Adrenal gland (tissue), 5 donors: ENCODE data around the gene SMPD2.

Source experiments
- CTCF ChIP-seq, 6 experiments: fragments of 450-650 bp in 4 of 6; fragments of 200-600 bp in 2 of 6; sonication (generic) in 1 of 6; IDR thresholded peaks; 1 replicate in 5 of 6; 2 replicates in 1 of 6; pipeline versions ENCODE4 v1.5.1 to v1.8.0; 2016 to 2021; ENCODE audit warnings: antibody characterized with exemption in 6 of 6, mild to moderate bottlenecking in 2 of 6, moderate library complexity in 1 of 6
- POLR2A ChIP-seq, 2 donors: fragments of 450-650 bp; IDR thresholded peaks; one replicate each; pipeline ENCODE4 v1.6.1; 2017; ENCODE audit warnings: antibody characterized with exemption in 2 of 2, mild to moderate bottlenecking in 2 of 2, moderate library complexity in 1 of 2
- donor health status: DM: no; HTN: no; CAD: no.

- no peak for TF ChIP-seq POLR2A (IDR thresholded peaks at IDR 0.05)
- no peak for TF ChIP-seq CTCF (IDR thresholded peaks at IDR 0.05)
Measured at GRCh38 chr6:109436041-109436440, 4.5 kb upstream of the SMPD2 start.
